Transverse colon (tissue), 4 donors: ENCODE measurements around the gene DLK2.

Source experiments
- POLR2A ChIP-seq: fragments of 450-650 bp; IDR thresholded peaks from one replicate; pipeline ENCODE4 v1.6.1; 2016; ENCODE audit warnings: antibody characterized with exemption, mild to moderate bottlenecking, moderate library complexity
- POLR2AphosphoS5 ChIP-seq, 3 donors: sonication (generic); formaldehyde crosslinking; IDR thresholded peaks; one replicate each; pipeline ENCODE4 v1.6.1; 2016; ENCODE audit warnings: antibody characterized with exemption in 3 of 3
- TF ChIP-seq, protein P1 (sequence below), 5 experiments: fragments of 200-600 bp in 3 of 5; fragments of 450-650 bp in 2 of 5; sonication (generic) in 3 of 5; IDR thresholded peaks; 1 replicate in 2 of 5; 2 replicates in 3 of 5; pipeline ENCODE4 v1.5.1; 2016 to 2017; ENCODE audit warnings: antibody characterized with exemption in 5 of 5, inconsistent platforms in 3 of 5, mild to moderate bottlenecking in 2 of 5, moderate library complexity in 1 of 5

DNA sequence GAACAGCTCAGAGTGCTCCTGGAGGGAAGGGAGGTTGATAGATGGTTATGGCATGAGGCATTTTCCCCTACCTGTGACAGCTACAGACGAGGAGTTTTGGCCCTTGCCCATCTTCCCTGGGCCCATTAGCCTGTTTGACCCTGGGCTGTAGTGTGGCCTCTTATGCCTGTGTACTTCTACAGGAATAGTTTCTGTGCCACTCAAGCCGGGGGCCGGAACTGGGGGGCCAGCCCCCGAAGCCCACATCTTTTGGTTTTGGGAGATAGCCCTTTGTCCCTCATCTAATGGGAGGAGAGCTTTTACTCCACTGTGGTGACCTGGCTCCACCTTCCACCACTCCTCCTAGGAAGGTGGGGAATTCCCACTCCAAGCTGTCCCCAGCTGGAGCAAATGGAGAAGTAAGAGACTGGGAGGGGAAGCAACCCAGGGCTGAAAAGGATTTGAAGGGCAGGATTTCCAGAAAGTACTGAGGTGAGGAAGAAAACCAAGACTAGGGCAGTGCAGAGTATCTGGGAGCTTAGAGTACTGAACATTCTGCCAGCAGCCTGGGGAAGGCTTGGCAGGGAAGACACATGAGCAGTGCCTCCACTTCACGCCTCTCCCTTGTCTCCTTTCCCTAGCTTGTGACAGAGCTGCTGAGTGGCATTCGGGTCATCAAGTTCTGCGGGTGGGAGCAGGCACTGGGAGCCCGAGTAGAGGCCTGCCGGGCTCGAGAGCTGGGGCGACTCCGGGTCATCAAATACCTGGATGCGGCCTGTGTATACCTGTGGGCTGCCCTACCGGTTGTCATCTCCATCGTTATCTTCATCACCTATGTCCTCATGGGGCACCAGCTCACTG, 21.1 kb downstream of the DLK2 start:
- no peak for TF ChIP-seq POLR2A
- no peak for TF ChIP-seq POLR2AphosphoS5 (IDR thresholded peaks at IDR 0.05)
- TF ChIP-seq, protein P1, sequence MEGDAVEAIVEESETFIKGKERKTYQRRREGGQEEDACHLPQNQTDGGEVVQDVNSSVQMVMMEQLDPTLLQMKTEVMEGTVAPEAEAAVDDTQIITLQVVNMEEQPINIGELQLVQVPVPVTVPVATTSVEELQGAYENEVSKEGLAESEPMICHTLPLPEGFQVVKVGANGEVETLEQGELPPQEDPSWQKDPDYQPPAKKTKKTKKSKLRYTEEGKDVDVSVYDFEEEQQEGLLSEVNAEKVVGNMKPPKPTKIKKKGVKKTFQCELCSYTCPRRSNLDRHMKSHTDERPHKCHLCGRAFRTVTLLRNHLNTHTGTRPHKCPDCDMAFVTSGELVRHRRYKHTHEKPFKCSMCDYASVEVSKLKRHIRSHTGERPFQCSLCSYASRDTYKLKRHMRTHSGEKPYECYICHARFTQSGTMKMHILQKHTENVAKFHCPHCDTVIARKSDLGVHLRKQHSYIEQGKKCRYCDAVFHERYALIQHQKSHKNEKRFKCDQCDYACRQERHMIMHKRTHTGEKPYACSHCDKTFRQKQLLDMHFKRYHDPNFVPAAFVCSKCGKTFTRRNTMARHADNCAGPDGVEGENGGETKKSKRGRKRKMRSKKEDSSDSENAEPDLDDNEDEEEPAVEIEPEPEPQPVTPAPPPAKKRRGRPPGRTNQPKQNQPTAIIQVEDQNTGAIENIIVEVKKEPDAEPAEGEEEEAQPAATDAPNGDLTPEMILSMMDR (IDR thresholded peaks at IDR 0.05), result no peak
